Muscle of back (tissue), 11 donors: Measurements from ENCODE around the gene CCRL2. TPM values are rescaled to one million over a fixed set of nuclear protein-coding genes. Genes with fewer than 3 reads are reported as not detected.

ENCODE experiments used
- DNase-seq, 3 donors: peaks; one replicate each; pipeline versions ENCODE4 v3.0.0 to v3.0.0-alpha.2; 2013
- polyA plus RNA-seq, 10 donors: library from polyadenylated mRNA; unstranded; fragments of 120-200 nt; gene quantifications; one replicate each; pipeline ENCODE4 v1.2.1, GENCODE V29; 2013; ENCODE audit not compliant: insufficient read length in 10 of 10

Gene CCRL2
- polyA plus RNA-seq, 10 donors = 0.35 to 0.78 (median 0.59) TPM

DNA sequence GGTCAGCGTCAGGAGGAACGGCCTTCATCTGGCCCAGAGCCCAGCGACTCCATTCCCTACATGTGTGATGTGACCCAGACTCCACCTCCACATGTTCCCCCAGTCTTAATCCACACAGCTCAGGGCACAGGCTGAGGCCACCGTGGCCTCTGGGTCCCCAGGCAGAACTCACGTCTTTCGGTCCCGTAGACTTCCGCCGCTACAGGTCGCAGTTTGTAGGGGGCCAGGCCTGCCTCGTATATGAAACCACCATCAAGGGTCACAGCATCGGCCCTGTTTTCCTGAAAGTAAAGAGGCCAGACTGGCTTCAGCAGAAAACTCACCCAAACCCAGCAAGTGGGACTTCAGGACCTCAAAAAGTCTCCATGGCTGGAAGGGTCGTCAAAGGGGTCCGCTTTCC lies 49.1 kb downstream of the CCRL2 start:
- no peak for DNase-seq

Other genes with a start within 250 kb of the CCRL2 start
- 1 to 10 TPM; 2.4 to 4.9 (median 3.6) TPM for gene CCR1, start 198.9 kb upstream of the CCRL2 start, polyA plus RNA-seq
- under 1 TPM in 3 of 10 donors, not detected in 7; 0.10 to 0.25 (median 0.20) TPM for gene CCR3, start 164.8 kb upstream of the CCRL2 start, polyA plus RNA-seq
- 1 to 10 TPM in 4 of 10 donors, under 1 TPM in 6; 0.56 to 2.0 (median 0.92) TPM for gene CCR2, start 53.1 kb upstream of the CCRL2 start, polyA plus RNA-seq
- gene CCR5, start 36.3 kb upstream of the CCRL2 start, polyA plus RNA-seq = 1 to 10 TPM in 1 of 10 donors, under 1 TPM in 9; 0.13 to 1.3 (median 0.42) TPM
- gene LTF, start 57.6 kb downstream of the CCRL2 start, polyA plus RNA-seq = 1 to 10 TPM; 1.2 to 3.9 (median 1.9) TPM
- under 1 TPM in 1 of 10 donors, not detected in 9; 0.15 TPM for gene RTP3, start 90.7 kb downstream of the CCRL2 start, polyA plus RNA-seq
- 1 to 10 TPM; 1.9 to 5.3 (median 4.0) TPM for gene LRRC2, start 159.0 kb downstream of the CCRL2 start, polyA plus RNA-seq
- gene FAM240A, start 205.3 kb downstream of the CCRL2 start, polyA plus RNA-seq = under 1 TPM; 0.13 to 0.41 (median 0.27) TPM